Caki2 (cell line): ENCODE data around the gene NNAT. TPM values are rescaled to one million over a fixed set of nuclear protein-coding genes. Genes with fewer than 3 reads are reported as not detected.

Experiments
- total RNA-seq: library from RNA; depleted of rRNA; stranded (reverse); fragments of >200 nt; shearing (Covaris generic); gene quantifications from 2 replicates; pipeline ENCODE4 v1.2.3, GENCODE V29; 2014; ENCODE audit warnings: low replicate concordance; rRNA removed

Gene NNAT
- total RNA-seq, 1 experiment from 2014 or later, result not detected

Other genes starting within 250 kb of the NNAT start
- gene MANBAL, start 231.6 kb upstream of the NNAT start, total RNA-seq, result 143 and 158 TPM in 2 replicates
- gene SRC, start 175.1 kb upstream of the NNAT start, total RNA-seq, result 124 and 153 TPM in 2 replicates
- gene BLCAP, start 6.6 kb downstream of the NNAT start, total RNA-seq, result 21.7 and 28.3 TPM in 2 replicates
- gene CTNNBL1, start 172.8 kb downstream of the NNAT start, total RNA-seq, result 40.0 and 78.2 TPM in 2 replicates